Activated B cell treated with CpG ODN at 0.5 μM for 24 hours (primary cell): ENCODE measurements around the gene RGP1. TPM values are rescaled to one million over a fixed set of nuclear protein-coding genes. Genes with fewer than 3 reads are reported as not detected.

Source experiments
- ATAC-seq: fragments of 200-7000 bp; cut with Tn5 transposase; one replicate; pipeline ENCODE4 v1.10.0; 2021; ENCODE audit warnings: low read depth, mild to moderate bottlenecking, moderate library complexity
- CTCF ChIA-PET: fragments of 350-600 bp; sonication (Branson Sonifier 250); formaldehyde crosslinking; loops from one replicate; lab custom pipeline; 2021; ENCODE audit warnings: antibody characterized with exemption; lab: Charles Lee
- POLR2A ChIA-PET: fragments of 350-600 bp; sonication (Branson Sonifier 250); formaldehyde crosslinking; loops from one replicate; lab custom pipeline; 2021; ENCODE audit warnings: antibody characterized with exemption; lab: Charles Lee
- DNase-seq: peaks from one replicate; pipeline ENCODE4 v3.0.0; 2022
- H3K27ac Mint-ChIP-seq: one replicate; pipeline ENCODE4 v1.8.0; 2020; ENCODE audit warnings: mixed read lengths
- H3K27me3 Mint-ChIP-seq: one replicate; pipeline ENCODE4 v1.8.0; 2021; ENCODE audit warnings: mixed read lengths
- H3K36me3 Mint-ChIP-seq: one replicate; pipeline ENCODE4 v1.8.0; 2021; ENCODE audit warnings: low read depth, mixed read lengths
- H3K4me1 Mint-ChIP-seq: one replicate; pipeline ENCODE4 v1.8.0; 2021; ENCODE audit warnings: mixed read lengths
- H3K4me3 Mint-ChIP-seq: one replicate; pipeline ENCODE4 v1.8.0; 2020; ENCODE audit warnings: mild to moderate bottlenecking, mixed read lengths
- H3K9me3 Mint-ChIP-seq: one replicate; pipeline ENCODE4 v1.8.0; 2020; ENCODE audit warnings: mixed read lengths
- CTCF ChIP-seq: fragments of 200-600 bp; IDR thresholded peaks from one replicate; pipeline ENCODE4 v1.8.0; 2022; ENCODE audit warnings: antibody characterized with exemption, mild to moderate bottlenecking
- intact Hi-C: fragments of 100-400 bp; cut with micrococcal nuclease; formaldehyde crosslinking; loops from one replicate; pipeline ENCODE4 v1.15.1; 2024
- total RNA-seq: library from RNA; stranded (reverse); gene quantifications from 2 replicates; pipeline ENCODE4 v1.2.3, GENCODE V29; 2022

Gene RGP1
- total RNA-seq, 1 donor from 2014 or later = 25.4 TPM

- Mint-ChIP-seq H3K36me3 (no peaks in the 10 kb centered on the region), H3K27me3 (no peaks in the 10 kb centered on the region), H3K4me1 (no peaks in the 10 kb centered on the region), H3K4me3 (no peak overlapping the region), H3K9me3 (no peaks in the 10 kb centered on the region), H3K27ac (no peak overlapping the region)
- DNase-seq (no peak), ATAC-seq (no peak)
- no peak for TF ChIP-seq CTCF
- CTCF ChIA-PET = no interaction called here
- POLR2A ChIA-PET = interaction anchor here (0.5 to 1.3 kb wide), 2 partner anchors 14 to 53 kb away, joined by 3 to 4 read pairs; partner anchors contain the start of gene TPM2
- intact Hi-C loops = no loop called here
These were observed 45.0 kb upstream of the RGP1 start for GRCh38 chr9:35703906-35704672.

GRCh38 chr9:35705372-35705771, 43.7 kb upstream of the RGP1 start:
- DNase-seq (no peak), ATAC-seq (no peak)
- no peaks in the 10 kb centered on the region for H3K4me1 Mint-ChIP-seq
- H3K9me3 Mint-ChIP-seq = no peaks in the 10 kb centered on the region
- intact Hi-C loops = no loop called here
- TF ChIP-seq CTCF = no peak
- H3K36me3 Mint-ChIP-seq = peaks cover 2% of the 10 kb centered on the region
- no peak overlapping the region for H3K4me3 Mint-ChIP-seq
- POLR2A ChIA-PET = interaction anchor here (0.6 to 1.5 kb wide), 4 partner anchors 9 to 44 kb away, joined by 3 to 10 read pairs (median 4); partner anchors contain the start of gene TPM2
- no peak overlapping the region for H3K27ac Mint-ChIP-seq
- H3K27me3 Mint-ChIP-seq = no peaks in the 10 kb centered on the region
- CTCF ChIA-PET = interaction anchor here (5.5 kb wide), 1 partner anchor 10 kb away, joined by 37 read pairs; no protein-coding TSS in a partner anchor

GRCh38 chr9:35705836-35706430, 43.2 kb upstream of the RGP1 start:
- DNase-seq = no peak
- peaks cover 8% of the 10 kb centered on the region for H3K36me3 Mint-ChIP-seq
- H3K27me3 Mint-ChIP-seq = no peaks in the 10 kb centered on the region
- CTCF ChIA-PET = interaction anchor here (1.2 to 5.5 kb wide), 2 partner anchors 10 to 45 kb away, joined by 3 to 37 read pairs; no protein-coding TSS in a partner anchor
- POLR2A ChIA-PET = interaction anchor here (1.1 to 1.5 kb wide), 2 partner anchors 10 to 44 kb away, joined by 3 to 10 read pairs; no protein-coding TSS in a partner anchor
- no peak overlapping the region for H3K27ac Mint-ChIP-seq
- no peak for TF ChIP-seq CTCF
- intact Hi-C loops = no loop called here
- H3K9me3 Mint-ChIP-seq = no peaks in the 10 kb centered on the region
- H3K4me1 Mint-ChIP-seq = no peaks in the 10 kb centered on the region
- ATAC-seq = no peak
- no peak overlapping the region for H3K4me3 Mint-ChIP-seq

GRCh38 chr9:35706951-35707350, 42.1 kb upstream of the RGP1 start:
- TF ChIP-seq CTCF = no peak
- Mint-ChIP-seq H3K27ac (no peak overlapping the region), H3K9me3 (no peaks in the 10 kb centered on the region), H3K4me1 (no peaks in the 10 kb centered on the region), H3K4me3 (no peak overlapping the region), H3K36me3 (peaks cover 18% of the 10 kb centered on the region), H3K27me3 (no peaks in the 10 kb centered on the region)
- intact Hi-C loops = no loop called here
- DNase-seq (no peak), ATAC-seq (no peak)
- ChIA-PET POLR2A (no interaction called here), CTCF (interaction anchor here (1.2 to 5.5 kb wide), 2 partner anchors 11 to 46 kb away, joined by 3 to 37 read pairs; no protein-coding TSS in a partner anchor)

- TF ChIP-seq CTCF = no peak
- H3K9me3 Mint-ChIP-seq = no peaks in the 10 kb centered on the region
- no peak overlapping the region for H3K27ac Mint-ChIP-seq
- intact Hi-C loops = no loop called here
- DNase-seq (no peak), ATAC-seq (no peak)
- peaks cover 30% of the 10 kb centered on the region for H3K36me3 Mint-ChIP-seq
- no peak overlapping the region for H3K4me3 Mint-ChIP-seq
- ChIA-PET CTCF (interaction anchor here (5.5 kb wide), 1 partner anchor 12 kb away, joined by 37 read pairs; no protein-coding TSS in a partner anchor), POLR2A (no interaction called here)
- H3K4me1 Mint-ChIP-seq = no peaks in the 10 kb centered on the region
- H3K27me3 Mint-ChIP-seq = no peaks in the 10 kb centered on the region
These were observed 40.9 kb upstream of the RGP1 start for GRCh38 chr9:35708146-35708545.
